Endothelial cell of umbilical vein (primary cell): Measurements from ENCODE around the gene COL4A2. TPM values are rescaled to one million over a fixed set of nuclear protein-coding genes. Genes with fewer than 3 reads are reported as not detected.

ENCODE experiments used
- BruUV-seq: library from RNA; stranded (reverse); fragments of 400-500 nt; replicated peaks from 2 replicates; lab custom pipeline; 2021; lab: Mats Ljungman, UMichigan
- CTCF ChIA-PET: fragments of 300-600, 350-600 bp; sonication (Branson Sonifier 250); formaldehyde crosslinking; loops from one replicate; lab custom pipeline; 2021; ENCODE audit warnings: antibody characterized with exemption, inconsistent platforms; lab: Charles Lee
- POLR2A ChIA-PET: fragments of 300-600, 350-600 bp; sonication (Branson Sonifier 250); formaldehyde crosslinking; loops from one replicate; lab custom pipeline; 2021; ENCODE audit warnings: antibody characterized with exemption, inconsistent platforms; lab: Charles Lee
- DNase-seq: peaks from one replicate; pipeline ENCODE4 v3.0.0-alpha.2; 2011; ENCODE audit warnings: low read depth, low spot score
- FAIRE-seq: peaks from 2 replicates; lab custom pipeline; 2011; peaks lifted over from hg19 to GRCh38; lab: Jason Lieb, UNC
- H2AFZ ChIP-seq: 2 replicates; pipeline ENCODE4 v1.6.0; 2012; ENCODE audit warnings: low read depth, low read length, control low read depth, inconsistent platforms
- H3K27ac ChIP-seq: 2 replicates; pipeline ENCODE4 v1.5.1; 2011; ENCODE audit warnings: low read depth, mild to moderate bottlenecking, control low read depth, low read length, moderate library complexity; ENCODE audit not compliant: insufficient read depth
- H3K27me3 ChIP-seq, 2 experiments: 2 replicates each; pipeline versions ENCODE4 v1.6.0 to v1.6.1; 2011; ENCODE audit warnings: low read length in 2 of 2, mixed read lengths in 1 of 2; ENCODE audit not compliant: control insufficient read depth in 2 of 2, insufficient read depth in 2 of 2
- H3K36me3 ChIP-seq, 2 experiments: 2 replicates in 1 of 2; 3 replicates in 1 of 2; pipeline ENCODE4 v1.5.1; 2011; ENCODE audit warnings: low read length in 2 of 2, mild to moderate bottlenecking in 1 of 2, moderate library complexity in 1 of 2; ENCODE audit not compliant: control insufficient read depth in 2 of 2, insufficient read depth in 2 of 2; ENCODE audit errors: extremely low read depth in 1 of 2
- H3K4me1 ChIP-seq: 3 replicates; pipeline ENCODE4 v1.5.1; 2011; ENCODE audit warnings: mild to moderate bottlenecking, low read length; ENCODE audit not compliant: control insufficient read depth, insufficient read depth; ENCODE audit errors: extremely low read depth
- H3K4me2 ChIP-seq: 2 replicates; pipeline ENCODE4 v1.6.1; 2011; ENCODE audit warnings: low read length, control low read depth, mixed read lengths; ENCODE audit not compliant: insufficient read depth
- H3K4me3 ChIP-seq, 3 experiments: fragments of 200-600 bp in 1 of 3; sonication (generic), shearing (Covaris generic) in 1 of 3; replicated peaks in 1 of 3; 2 replicates each; pipeline ENCODE4 v1.5.1; 2011 to 2016; ENCODE audit warnings: control low read depth in 3 of 3, low read length in 3 of 3, mild to moderate bottlenecking in 2 of 3, inconsistent platforms in 1 of 3, low read depth in 1 of 3, moderate library complexity in 1 of 3; ENCODE audit not compliant: insufficient read depth in 1 of 3
- H3K79me2 ChIP-seq: 2 replicates; pipeline ENCODE4 v1.6.0; 2012; ENCODE audit warnings: low read length, inconsistent platforms; ENCODE audit not compliant: control insufficient read depth, insufficient read depth
- H3K9ac ChIP-seq: replicated peaks from 2 replicates; pipeline ENCODE3; 2011; ENCODE audit warnings: low read length, control low read depth; ENCODE audit not compliant: insufficient read depth; ENCODE audit errors: extremely low read depth
- H3K9me1 ChIP-seq: replicated peaks from 3 replicates; pipeline ENCODE4 v1.6.0; 2011; ENCODE audit warnings: mild to moderate bottlenecking, low read length; ENCODE audit not compliant: control insufficient read depth, insufficient read depth; ENCODE audit errors: extremely low read depth
- H3K9me3 ChIP-seq: replicated peaks from 2 replicates; pipeline ENCODE4 v1.5.1; 2012; ENCODE audit warnings: low read length, inconsistent platforms; ENCODE audit not compliant: control insufficient read depth, insufficient read depth
- H4K20me1 ChIP-seq: replicated peaks from 2 replicates; pipeline ENCODE3; 2011; ENCODE audit warnings: mild to moderate bottlenecking, low read length; ENCODE audit not compliant: control insufficient read depth, insufficient read depth; ENCODE audit errors: extremely low read depth
- CTCF ChIP-seq, 2 donors: IDR thresholded peaks; 1 replicate in 1 of 2; 2 replicates in 1 of 2; pipeline ENCODE4 v1.5.1; 2011; ENCODE audit warnings: low read length in 2 of 2, mild to moderate bottlenecking in 2 of 2, moderate library complexity in 2 of 2, control low read depth in 1 of 2, inconsistent platforms in 1 of 2, low read depth in 1 of 2; ENCODE audit not compliant: insufficient read depth in 1 of 2; ENCODE audit errors: extremely low read depth in 1 of 2
- EZH2 ChIP-seq: IDR thresholded peaks from 2 replicates; pipeline ENCODE4 v1.6.1; 2012; ENCODE audit warnings: borderline replicate concordance, low read depth, mild to moderate bottlenecking, moderate library complexity, low read length, inconsistent platforms; ENCODE audit not compliant: severe bottlenecking
- FOS ChIP-seq: IDR thresholded peaks from 2 replicates; pipeline ENCODE4 v1.6.1; 2011; ENCODE audit warnings: mild to moderate bottlenecking, low read length, moderate library complexity, borderline replicate concordance; ENCODE audit not compliant: insufficient read depth
- GATA2 ChIP-seq: IDR thresholded peaks from 2 replicates; pipeline ENCODE4 v1.7.0; 2011; ENCODE audit warnings: low read depth, mild to moderate bottlenecking, moderate library complexity, mixed read lengths, low read length; ENCODE audit not compliant: insufficient read length, insufficient read depth
- JUN ChIP-seq: IDR thresholded peaks from 2 replicates; pipeline ENCODE4 v1.6.1; 2011; ENCODE audit warnings: borderline replicate concordance, low read depth; ENCODE audit not compliant: insufficient read length, insufficient read depth
- MAX ChIP-seq: IDR thresholded peaks from 2 replicates; pipeline ENCODE4 v1.6.1; 2011; ENCODE audit not compliant: insufficient read depth, insufficient read length
- MYC ChIP-seq: IDR thresholded peaks from one replicate; pipeline ENCODE4 v1.6.1; 2011; ENCODE audit warnings: mild to moderate bottlenecking, low read depth, low read length
- POLR2A ChIP-seq: IDR thresholded peaks from 2 replicates; pipeline ENCODE4 v1.6.1; 2012; ENCODE audit warnings: low read depth, mild to moderate bottlenecking, control low read depth, low read length
- POLR2AphosphoS5 ChIP-seq: IDR thresholded peaks from 2 replicates; pipeline ENCODE4 v1.6.1; 2012; ENCODE audit warnings: low read depth, mild to moderate bottlenecking, control low read depth, low read length, moderate library complexity; ENCODE audit not compliant: insufficient read depth
- dilution Hi-C: fragments of 300-500 bp; cut with MboI; formaldehyde crosslinking; loops from one replicate; pipeline ENCODE4 v1.15.0; 2019; ENCODE audit warnings: low sequenced_read_pairs; ENCODE audit not compliant: extremely low pct_ligation_motif_present
- intact Hi-C: fragments of 100-400 bp; cut with micrococcal nuclease; formaldehyde crosslinking; loops from one replicate; pipeline ENCODE4 v1.10.0; 2022
- polyA plus RNA-seq, 4 experiments: library from polyadenylated mRNA; depleted of rRNA in 3 of 4; stranded (reverse) in 3 of 4; unstranded in 1 of 4; fragments of >200 nt; gene quantifications; 2 replicates each; pipeline versions ENCODE4 v1.2.1 to v1.2.3, GENCODE V29; 2011 to 2012; ENCODE audit warnings: missing spikeins in 1 of 4
- total RNA-seq: library from RNA; stranded (reverse); gene quantifications from 2 replicates; pipeline ENCODE4 v1.2.3, GENCODE V29; 2021

Gene COL4A2
- total and polyA plus RNA-seq, 2 donors (not counting 3 experiments of a cell fraction or from before 2014, with no cell fraction given) = 792 to 940 TPM

- Histone ChIP-seq H3K9me1 (no peaks in the 10 kb centered on the region), H3K4me3 (no peak overlapping the region), H3K4me2 (no peak overlapping the region), H3K4me1 (peaks cover 48% of the 10 kb centered on the region), H3K9ac (no peak overlapping the region), H3K9me3 (no peaks in the 10 kb centered on the region), H3K27me3 (no peaks in the 10 kb centered on the region), H3K36me3 (peaks cover 3 to 4% of the 10 kb centered on the region in 2 experiments), H2AFZ (no peak overlapping the region), H4K20me1 (no peaks in the 10 kb centered on the region), H3K79me2 (peaks cover 3% of the 10 kb centered on the region), H3K27ac (no peak overlapping the region)
- CTCF ChIA-PET = interaction anchor here (1.0 kb wide), 1 partner anchor 166 kb away, joined by 5 read pairs; no protein-coding TSS in a partner anchor
- dilution Hi-C loops = no loop called here
- BruUV-seq = no TSS peak
- DNase-seq = no peak
- no peak for TF ChIP-seq EZH2
- TF ChIP-seq FOS = no peak
- no peak for TF ChIP-seq POLR2AphosphoS5
- TF ChIP-seq MAX = no peak
- TF ChIP-seq JUN = no peak
- TF ChIP-seq GATA2 = no peak
- TF ChIP-seq MYC = no peak
- no peak for TF ChIP-seq POLR2A
- intact Hi-C loops = no loop called here
- POLR2A ChIA-PET = no interaction called here
- FAIRE-seq = no peak
Observed at GRCh38 chr13:110413676-110414040, 106.6 kb downstream of the COL4A2 start.

GRCh38 chr13:110414283-110414682 lies 107.2 kb downstream of the COL4A2 start:
- Histone ChIP-seq H3K4me1 (peaks cover 49% of the 10 kb centered on the region), H3K9me1 (no peaks in the 10 kb centered on the region), H2AFZ (no peak overlapping the region), H3K9me3 (no peaks in the 10 kb centered on the region), H3K4me2 (no peak overlapping the region), H3K9ac (no peak overlapping the region), H4K20me1 (no peaks in the 10 kb centered on the region), H3K36me3 (peaks cover 3 to 4% of the 10 kb centered on the region in 2 experiments), H3K27ac (no peak overlapping the region), H3K79me2 (peaks cover 3% of the 10 kb centered on the region), H3K4me3 (no peak overlapping the region), H3K27me3 (no peaks in the 10 kb centered on the region)
- no TSS peak for BruUV-seq
- ChIA-PET POLR2A (no interaction called here), CTCF (interaction anchor here (1.0 kb wide), 1 partner anchor 166 kb away, joined by 5 read pairs; no protein-coding TSS in a partner anchor)
- TF ChIP-seq POLR2AphosphoS5 (no peak), MYC (no peak), JUN (no peak), CTCF (IDR thresholded peaks at IDR 0.05; ENCODE audit: extremely low read depth in 1 of 2, insufficient read depth in 1 of 2, low read depth in 1 of 2, low read length in 2 of 2) (no peak), EZH2 (no peak), MAX (no peak), GATA2 (no peak), POLR2A (no peak), FOS (no peak)
- FAIRE-seq (no peak), DNase-seq (no peak)
- dilution Hi-C loops = no loop called here
- intact Hi-C loops = no loop called here
